Urothelium cell line (cell line): ENCODE results near the gene DENR.
"Not testable (repeated sequence)": the region's sequence is repeated elsewhere in the genome, so short reads cannot be mapped to it uniquely, and the experiment has no call there.

ENCODE experiments used
- DNase-seq: peaks from one replicate; pipeline ENCODE4 v3.0.0; 2011; ENCODE audit warnings: low spot score, mixed read lengths
- FAIRE-seq: peaks from 2 replicates; lab custom pipeline; 2011; peaks lifted over from hg19 to GRCh38; lab: Jason Lieb, UNC

Gene DENR

GRCh38 chr12:122738571-122738970, 14.1 kb upstream of the DENR start:
- no peak for FAIRE-seq
- DNase-seq = no peak

DNA sequence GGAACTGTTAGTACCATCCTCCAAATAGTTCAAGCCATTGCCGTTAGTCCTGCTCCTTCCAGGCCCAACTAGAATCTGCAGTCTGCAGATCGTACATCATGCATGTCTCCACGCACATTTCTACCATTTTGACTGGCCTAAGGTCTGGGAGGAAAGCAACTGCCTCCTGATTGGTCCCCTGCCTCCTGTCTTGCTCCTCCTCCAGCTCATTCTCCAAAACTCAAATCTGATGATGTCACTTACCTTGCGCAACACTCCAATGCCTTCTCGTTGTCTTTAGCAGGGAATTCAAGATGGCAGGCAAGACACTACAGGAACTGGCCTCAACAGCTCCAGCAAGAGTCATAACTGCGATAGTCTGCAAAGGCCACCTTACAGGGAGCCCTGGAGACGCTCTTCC, 12.3 kb upstream of the DENR start:
- DNase-seq = no peak

GRCh38 chr12:122743895-122744525, 8.6 kb upstream of the DENR start:
- FAIRE-seq (no peak), DNase-seq (no peak)

More for the DNA sequence above, 12.3 kb upstream of the DENR start:
- no peak for FAIRE-seq

DNA sequence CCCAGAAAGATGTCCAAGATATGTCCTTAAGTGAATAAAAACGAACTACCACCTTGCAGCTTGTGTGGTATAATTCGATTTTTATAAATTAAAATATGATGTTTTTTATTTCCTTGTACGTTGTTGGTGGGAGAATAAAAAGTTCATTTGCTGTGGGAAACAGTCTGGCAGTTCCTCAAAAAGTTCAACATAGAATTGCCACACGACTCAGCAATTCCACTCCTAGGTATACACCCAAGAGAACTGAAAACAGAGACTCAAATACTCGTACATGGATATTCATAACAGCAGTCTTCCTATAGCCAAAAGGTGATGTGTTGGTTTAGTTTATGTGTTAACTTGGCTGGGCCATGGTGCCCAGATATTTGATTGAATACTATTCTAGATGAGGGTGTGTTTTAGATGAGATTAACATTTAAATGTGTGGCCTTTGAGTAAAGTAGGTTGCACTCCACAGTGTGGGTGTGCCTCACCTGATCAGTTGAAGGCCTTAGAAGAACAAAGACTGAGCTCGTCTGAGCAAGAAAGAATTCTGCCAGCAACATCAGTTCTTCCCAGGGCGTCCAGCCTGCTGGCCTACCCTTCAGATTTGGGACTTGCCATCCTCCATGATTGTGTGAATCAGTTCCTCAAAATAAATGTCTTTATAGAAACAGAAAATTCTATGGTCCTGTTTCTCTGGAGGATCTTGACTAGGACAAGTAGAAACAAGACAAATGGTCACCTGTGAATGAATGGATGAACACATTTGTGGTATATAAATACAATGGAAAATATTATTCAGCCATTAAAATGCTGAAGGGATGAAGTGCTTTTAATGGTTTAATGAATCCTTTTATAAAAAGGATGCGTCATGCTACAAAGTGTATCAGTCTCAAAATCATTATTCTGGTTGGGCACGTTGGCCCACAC, 5.1 kb upstream of the DENR start:
- DNase-seq = no peak
- no peak for FAIRE-seq

DNA sequence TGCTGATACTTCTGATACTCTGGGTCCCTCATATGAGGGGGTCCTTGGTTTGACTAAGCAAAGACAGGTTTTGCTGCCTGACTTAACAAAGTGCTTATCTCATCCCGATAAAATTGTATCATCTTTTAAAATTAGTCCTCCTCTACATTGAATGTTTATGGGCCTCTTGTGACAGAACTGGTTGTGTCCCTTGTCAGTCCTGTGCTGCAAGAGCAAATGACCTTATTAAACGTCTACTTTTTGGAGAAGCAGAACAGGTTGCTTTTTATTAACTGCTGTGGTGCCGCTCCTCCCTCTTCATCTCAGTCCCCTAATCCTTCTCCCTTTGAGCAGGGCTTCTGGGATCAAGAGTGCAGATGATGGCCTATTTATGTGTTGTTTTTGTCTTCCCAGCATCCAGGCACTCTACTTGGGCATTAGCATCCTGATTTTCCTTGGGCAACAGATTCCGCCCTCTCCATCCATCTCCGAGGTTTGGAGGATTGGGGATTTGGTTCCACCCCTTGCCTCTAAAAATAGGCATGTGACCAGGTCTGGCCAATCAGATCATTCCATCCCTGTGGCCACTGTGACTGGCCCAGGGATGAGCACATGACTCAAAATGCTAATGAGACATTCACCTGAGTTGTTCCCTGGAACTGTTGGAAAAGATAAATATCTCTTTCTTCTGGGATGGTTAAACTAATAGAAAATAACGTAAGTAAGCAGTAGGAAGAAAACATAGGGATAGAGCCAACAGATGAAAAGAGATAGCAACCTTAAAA, 2.9 kb upstream of the DENR start:
- DNase-seq (no peak), FAIRE-seq (no peak)

DNA sequence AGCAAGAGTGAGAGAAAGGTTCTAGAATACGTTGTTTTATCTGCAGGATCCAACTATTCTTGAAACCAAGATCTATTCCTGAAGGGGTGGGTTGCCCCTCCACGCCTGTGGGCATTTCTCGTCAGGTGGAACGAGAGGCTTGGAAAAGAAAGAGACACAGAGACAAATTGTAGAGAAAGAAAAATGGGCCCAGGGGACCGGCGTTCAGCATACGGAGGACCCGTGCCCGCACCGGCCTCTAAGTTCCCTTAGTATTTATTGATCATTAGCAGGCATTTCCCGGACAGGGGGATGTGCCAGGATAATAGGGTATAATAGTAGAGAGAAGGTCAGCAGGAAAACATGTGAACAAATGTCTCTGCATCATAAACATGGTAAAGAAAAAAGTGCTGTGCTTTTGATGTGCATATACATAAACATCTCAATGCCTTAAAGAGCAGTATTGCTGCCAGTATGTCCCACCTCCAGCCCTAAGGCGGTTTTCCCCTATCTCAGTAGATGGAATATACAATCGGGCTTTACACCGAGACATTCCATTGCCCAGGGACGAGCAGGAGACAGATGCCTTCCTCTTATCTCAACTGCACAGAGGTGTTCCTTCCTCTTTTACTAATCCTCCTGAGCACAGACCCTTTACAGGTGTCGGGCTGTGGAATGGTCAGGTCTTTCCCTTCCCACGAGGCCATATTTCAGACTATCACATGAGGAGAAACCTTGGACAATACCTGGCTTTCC, 1.7 kb upstream of the DENR start:
- not testable (repeated sequence) for FAIRE-seq, DNase-seq

DNA sequence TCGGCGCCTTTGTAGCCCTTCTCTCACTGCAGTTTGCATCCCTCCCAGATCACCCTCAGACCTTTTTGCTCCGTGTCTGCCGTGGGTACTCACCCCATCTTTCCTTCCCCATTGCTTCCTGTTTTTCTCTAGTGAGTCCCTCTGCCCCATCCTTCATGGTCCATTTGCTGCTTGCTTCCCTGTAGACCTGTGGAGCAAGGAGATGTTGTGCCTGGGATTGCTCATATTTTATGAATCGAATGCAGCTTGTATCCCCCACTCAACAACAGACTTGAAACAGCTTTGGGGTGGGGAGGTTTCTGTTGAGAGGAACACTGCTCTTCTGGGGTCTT, 661 bp downstream of the DENR start:
- DNase-seq (no peak), FAIRE-seq (no peak)

DNA sequence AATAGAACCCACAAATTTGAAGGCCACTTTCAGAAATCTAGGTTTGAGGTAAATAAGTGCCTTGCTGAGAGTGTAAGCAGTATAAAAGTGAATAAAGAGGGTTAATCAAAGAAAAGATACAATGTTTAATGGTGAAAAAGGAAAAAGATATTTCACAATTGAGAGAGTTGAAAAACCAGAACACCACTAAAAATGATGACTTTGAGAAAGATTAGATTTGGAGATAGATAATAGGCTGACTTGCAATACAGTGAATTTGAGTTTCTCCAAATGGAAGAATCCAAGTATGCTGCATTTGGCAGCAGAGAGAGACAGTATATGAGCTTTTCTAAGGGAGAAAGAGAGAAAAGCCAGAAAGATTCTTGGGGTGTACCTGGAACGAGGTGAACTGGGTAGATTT, 2.2 kb downstream of the DENR start:
- no peak for FAIRE-seq

GRCh38 chr12:122757568-122757967, 4.9 kb downstream of the DENR start:
- FAIRE-seq (no peak), DNase-seq (no peak)

More for the DNA sequence above, 2.2 kb downstream of the DENR start:
- DNase-seq = no peak

- DNase-seq = no peak
- FAIRE-seq = no peak
Measured at GRCh38 chr12:122785503-122785902, 32.9 kb downstream of the DENR start.

GRCh38 chr12:122788387-122788786, 35.8 kb downstream of the DENR start:
- no peak for FAIRE-seq

GRCh38 chr12:122789637-122790036, 37.0 kb downstream of the DENR start:
- DNase-seq = no peak
- no peak for FAIRE-seq

More at GRCh38 chr12:122788387-122788786, 35.8 kb downstream of the DENR start:
- DNase-seq = no peak

DNA sequence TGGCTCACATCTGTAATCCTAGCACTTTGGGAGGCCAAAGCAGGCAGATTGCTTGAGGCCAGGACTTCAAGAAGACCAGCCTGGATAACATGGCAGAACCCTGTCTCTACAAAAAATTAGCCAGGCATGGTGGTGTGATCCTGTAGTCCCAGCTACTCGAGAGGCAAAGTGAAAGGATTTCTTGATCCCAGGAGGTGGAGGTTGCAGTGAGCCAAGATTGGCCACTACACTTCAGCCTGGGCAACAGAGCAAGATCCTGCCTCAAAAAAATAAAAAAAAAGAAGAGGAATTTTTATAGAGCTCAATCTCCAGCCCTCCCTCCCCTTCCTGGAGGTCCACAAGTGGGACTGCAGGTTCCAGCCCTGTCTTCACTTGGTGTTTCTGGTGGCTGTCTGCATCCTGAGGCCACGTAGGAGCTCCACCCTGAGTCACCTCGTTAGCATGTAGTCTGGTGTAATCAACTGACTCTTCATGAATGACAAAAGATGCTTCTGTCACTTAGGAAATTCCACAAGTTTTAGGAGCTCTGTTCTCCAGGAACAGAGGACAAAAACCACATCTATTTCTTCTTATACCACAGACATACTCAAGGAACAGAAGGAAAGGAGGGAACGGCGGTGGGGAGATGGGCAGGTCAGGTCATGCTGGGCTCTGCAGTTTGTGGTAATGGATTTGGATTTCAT, 37.9 kb downstream of the DENR start:
- DNase-seq (peak; percentile 51), FAIRE-seq (no peak)

GRCh38 chr12:122793685-122794106, 41.1 kb downstream of the DENR start:
- FAIRE-seq (no peak), DNase-seq (peak; percentile 49)

- FAIRE-seq (no peak), DNase-seq (no peak)
Measured at GRCh38 chr12:122795807-122796206, 43.2 kb downstream of the DENR start.

DNA sequence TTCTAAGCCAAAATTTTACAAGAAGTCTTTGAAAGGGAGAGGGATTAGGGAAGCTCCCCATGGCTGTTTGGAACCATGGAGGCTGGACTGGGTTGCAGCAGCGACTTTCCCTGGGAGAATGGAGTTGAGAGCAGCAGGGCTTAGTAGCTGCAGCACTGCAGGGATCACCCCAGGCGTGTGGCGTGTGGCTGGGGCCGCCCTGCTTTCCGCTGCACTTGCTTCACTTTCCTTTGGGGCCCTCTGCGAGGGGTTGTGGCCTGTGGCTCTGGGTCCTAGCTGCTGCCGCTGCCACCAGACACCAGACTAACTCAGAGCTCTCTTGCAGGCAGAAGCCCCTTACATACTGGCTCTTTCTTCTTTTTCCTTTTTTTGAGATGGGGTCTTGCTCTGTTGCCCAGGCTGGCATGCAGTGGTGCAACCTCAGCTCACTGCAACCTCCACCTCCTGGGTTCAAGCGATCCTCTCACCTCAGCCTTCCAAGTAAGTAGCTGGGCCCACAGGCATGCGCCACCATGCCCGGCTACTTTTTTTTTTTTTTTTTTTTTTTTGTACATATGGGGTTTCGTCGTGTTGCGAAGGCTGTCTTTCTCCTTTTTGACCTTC, 47.1 kb downstream of the DENR start:
- FAIRE-seq (no peak), DNase-seq (no peak)

GRCh38 chr12:122803937-122804336, 51.3 kb downstream of the DENR start:
- FAIRE-seq (no peak), DNase-seq (no peak)

DNA sequence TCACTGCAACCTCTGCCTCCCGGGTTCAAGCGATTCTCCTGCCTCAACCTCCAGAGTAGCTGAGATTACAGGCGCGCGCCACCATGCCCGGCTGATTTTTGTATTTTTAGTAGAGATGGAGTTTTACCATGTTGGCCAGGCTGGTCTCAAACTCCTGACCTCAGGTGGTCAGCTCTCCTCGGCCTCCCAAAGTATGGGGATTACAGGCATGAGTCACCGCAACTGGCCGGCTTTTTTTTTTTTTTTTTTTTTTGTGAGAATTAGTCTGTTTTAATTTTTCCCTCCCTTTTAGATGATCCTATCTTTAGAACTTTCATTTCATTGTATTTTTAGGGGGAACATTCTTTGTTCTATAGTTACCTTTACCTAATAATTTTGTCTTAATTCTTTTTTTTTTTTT, 52.3 kb downstream of the DENR start:
- not testable (repeated sequence) for FAIRE-seq, DNase-seq

DNA sequence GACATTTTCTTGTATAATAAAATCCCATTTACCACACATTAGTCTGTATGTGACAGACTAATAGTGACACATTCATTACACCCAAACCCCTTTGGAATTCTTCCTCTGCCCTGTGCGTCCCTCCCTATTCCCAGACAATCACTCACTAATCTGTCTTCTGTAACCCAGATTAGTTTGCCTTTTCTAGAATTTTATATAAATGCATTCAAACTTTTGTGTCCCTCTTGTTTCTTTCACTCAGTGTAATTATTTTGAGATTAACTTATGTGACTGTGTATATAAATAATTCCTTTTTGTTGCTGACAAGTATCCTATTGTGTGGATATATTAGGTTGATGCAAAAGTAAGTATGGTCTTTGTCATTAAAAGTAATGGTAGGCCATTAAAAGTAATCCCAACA, 55.0 kb downstream of the DENR start:
- FAIRE-seq = no peak
- no peak for DNase-seq

DNA sequence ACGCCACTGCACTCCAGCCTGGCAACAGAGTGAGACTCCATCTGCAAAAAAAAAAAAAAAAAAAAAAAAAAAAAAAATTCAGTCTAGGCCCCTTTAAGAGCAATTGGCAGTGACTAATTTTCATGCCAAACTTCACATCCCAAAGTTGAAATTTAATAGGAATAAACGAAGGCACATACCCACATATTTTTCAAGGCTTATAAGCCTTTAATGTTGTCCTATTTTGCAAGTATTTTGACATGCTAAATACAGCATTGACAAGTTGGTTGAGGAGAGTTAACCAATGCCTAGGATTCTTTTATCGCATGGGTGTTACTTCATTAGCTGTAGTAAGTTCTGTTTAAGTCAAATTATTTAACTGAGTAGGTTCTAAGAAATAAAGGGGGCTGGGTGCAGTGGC, 59.2 kb downstream of the DENR start:
- no peak for FAIRE-seq
- no peak for DNase-seq
